ENCODE results near the gene RASA4B. TPM values are rescaled to one million over a fixed set of nuclear protein-coding genes. Genes with fewer than 3 reads are reported as not detected.
"Not testable (repeated sequence)": the region's sequence is repeated elsewhere in the genome, so short reads cannot be mapped to it uniquely, and the experiment has no call there.

Gene RASA4B
- total RNA-seq, 6 donors from 2014 or later: 4.8 to 31.6 (median 22.3) TPM

GRCh38 chr7:102456327-102456726 is 61.2 kb downstream of the RASA4B start:
- no peak overlapping the region for H3K4me3 ChIP-seq
- peaks cover 9 to 44% (median 34%) of the 10 kb centered on the region in 4 donors for H3K36me3 ChIP-seq
- H3K4me1 ChIP-seq: peaks cover 0 to 5% (median 0%) of the 10 kb centered on the region in 4 donors
- ATAC-seq (ENCODE audit: low FRiP score in 2 of 2): no peak
- no peaks in the 10 kb centered on the region for H3K9me3 ChIP-seq
- DNase-seq: no peak
- TF ChIP-seq EP300 (IDR thresholded peaks at IDR 0.05) (no peak), CTCF (IDR thresholded peaks at IDR 0.05) (no peak), POLR2A (IDR thresholded peaks at IDR 0.05) (no peak), POLR2AphosphoS5 (IDR thresholded peaks at IDR 0.05) (no peak)
- H3K27me3 ChIP-seq: no peaks in the 10 kb centered on the region
- 94% methylated on average over 10 of the region's 10 CpGs for WGBS, 2 donors
- no peak overlapping the region for H3K27ac ChIP-seq

DNA sequence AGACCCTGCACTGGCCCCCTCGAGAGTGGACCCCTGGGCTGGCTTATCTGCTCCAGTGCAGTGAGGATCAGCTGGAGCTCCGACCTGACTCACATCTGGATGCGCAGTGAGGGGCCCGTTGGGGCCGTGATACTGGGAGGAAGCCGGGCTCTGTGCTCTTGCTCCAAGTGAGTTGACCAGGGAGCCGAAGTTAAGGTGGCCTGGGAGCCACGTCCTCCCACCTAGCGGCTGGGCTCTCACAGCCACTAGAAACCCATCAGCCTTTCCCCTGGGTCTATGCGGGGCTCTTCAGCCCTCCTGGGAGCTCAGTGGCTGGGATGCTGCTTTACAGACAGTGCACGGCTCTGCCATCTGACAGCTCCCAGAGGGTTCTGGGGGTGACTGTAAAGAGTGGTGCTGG is 62.0 kb downstream of the RASA4B start:
- peaks cover 0 to 5% (median 0%) of the 10 kb centered on the region in 4 donors for H3K4me1 ChIP-seq

GRCh38 chr7:102454932-102455331 is 62.6 kb downstream of the RASA4B start:
- H3K27me3 ChIP-seq; H3K9me3 ChIP-seq; DNase-seq; ATAC-seq (ENCODE audit: low FRiP score in 2 of 2); H3K4me1 ChIP-seq; H3K27ac ChIP-seq; H3K4me3 ChIP-seq: not testable (repeated sequence)
- H3K36me3 ChIP-seq: peaks cover 9 to 44% (median 34%) of the 10 kb centered on the region in 4 donors
- 89 to 94% methylated on average over 8 to 10 of the region's 10 CpGs for WGBS, 2 donors

More for the DNA sequence above, 62.0 kb downstream of the RASA4B start:
- WGBS, 2 donors: 91 to 94% methylated on average over 6 to 8 of the region's 11 CpGs
- H3K27ac ChIP-seq: no peak overlapping the region
- DNase-seq (peak in 1 of 2 donors; percentile 41), ATAC-seq (ENCODE audit: low FRiP score in 2 of 2) (no peak)
- H3K9me3 ChIP-seq: no peaks in the 10 kb centered on the region
- no peak overlapping the region for H3K4me3 ChIP-seq
- TF ChIP-seq POLR2A (IDR thresholded peaks at IDR 0.05): no peak
- TF ChIP-seq POLR2AphosphoS5 (IDR thresholded peaks at IDR 0.05): no peak
- no peak for TF ChIP-seq CTCF (IDR thresholded peaks at IDR 0.05)
- no peak for TF ChIP-seq EP300 (IDR thresholded peaks at IDR 0.05)
- peaks cover 9 to 44% (median 34%) of the 10 kb centered on the region in 4 donors for H3K36me3 ChIP-seq
- H3K27me3 ChIP-seq: no peaks in the 10 kb centered on the region

GRCh38 chr7:102454468-102454867 is 63.1 kb downstream of the RASA4B start:
- H3K4me3 ChIP-seq: no peak overlapping the region
- peaks cover 0 to 5% (median 0%) of the 10 kb centered on the region in 4 donors for H3K4me1 ChIP-seq
- H3K27me3 ChIP-seq: no peaks in the 10 kb centered on the region
- H3K36me3 ChIP-seq: peaks cover 9 to 42% (median 33%) of the 10 kb centered on the region in 4 donors
- no peak for ATAC-seq (ENCODE audit: low FRiP score in 2 of 2)
- H3K9me3 ChIP-seq: no peaks in the 10 kb centered on the region
- WGBS, 2 donors: 71% methylated on average over 1 to 12 of the region's 12 CpGs
- no peak for DNase-seq
- TF ChIP-seq EP300 (IDR thresholded peaks at IDR 0.05): no peak
- TF ChIP-seq POLR2AphosphoS5 (IDR thresholded peaks at IDR 0.05): no peak
- TF ChIP-seq CTCF (IDR thresholded peaks at IDR 0.05): no peak
- TF ChIP-seq POLR2A (IDR thresholded peaks at IDR 0.05): no peak
- H3K27ac ChIP-seq: no peak overlapping the region

DNA sequence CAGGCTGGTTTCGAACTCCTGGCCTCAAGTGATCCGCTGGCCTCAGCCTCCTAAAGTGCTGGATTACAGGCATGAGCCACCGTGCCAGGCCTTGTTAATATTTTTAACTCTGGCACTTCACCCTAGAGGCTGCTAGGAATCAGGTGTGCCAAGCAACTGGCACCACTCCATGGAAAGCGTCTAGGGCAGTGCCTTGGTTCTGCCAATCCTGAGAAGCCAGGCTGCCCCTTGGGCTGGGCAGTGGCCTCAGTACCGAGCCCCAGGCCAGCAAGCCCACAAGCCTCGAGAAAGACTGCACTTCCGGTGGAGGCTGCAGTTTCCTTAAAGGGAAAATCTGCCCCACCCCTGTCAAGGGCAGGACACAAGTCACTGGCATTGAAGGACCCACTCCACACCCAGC is 64.3 kb downstream of the RASA4B start:
- WGBS, 2 donors: 85 to 89% methylated on average over 3 to 7 of the region's 7 CpGs
- ATAC-seq (ENCODE audit: low FRiP score in 2 of 2): no peak
- Histone ChIP-seq H3K4me1 (peaks cover 0 to 5% (median 0%) of the 10 kb centered on the region in 4 donors), H3K27me3 (no peaks in the 10 kb centered on the region), H3K36me3 (peaks cover 9 to 34% (median 28%) of the 10 kb centered on the region in 4 donors), H3K4me3 (no peak overlapping the region), H3K27ac (no peak overlapping the region), H3K9me3 (no peaks in the 10 kb centered on the region)
- TF ChIP-seq POLR2A (IDR thresholded peaks at IDR 0.05): no peak
- TF ChIP-seq CTCF (IDR thresholded peaks at IDR 0.05): no peak
- TF ChIP-seq POLR2AphosphoS5 (IDR thresholded peaks at IDR 0.05): no peak
- TF ChIP-seq EP300 (IDR thresholded peaks at IDR 0.05): no peak
- peak in 1 of 2 donors; percentile 44 for DNase-seq

All from upper lobe of left lung (tissue), 6 donors.